Activated naive CD8-positive, alpha-beta T cell treated with anti-CD3 and anti-CD28 coated beads, Interleukin-2, amount 10 ng/mL, durations not matched to agents 7 days and 5 days (primary cell): ENCODE data around the gene DEFB131A. TPM values are rescaled to one million over a fixed set of nuclear protein-coding genes. Genes with fewer than 3 reads are reported as not detected.
"Not testable (repeated sequence)": the region's sequence is repeated elsewhere in the genome, so short reads cannot be mapped to it uniquely, and the experiment has no call there.

Source experiments
- ATAC-seq: fragments of 150-1000 bp; cut with Tn5 transposase; one replicate; pipeline ENCODE4 v1.10.0; 2021; ENCODE audit warnings: low read depth, moderate library complexity
- POLR2A ChIA-PET: fragments of 350-600 bp; sonication (Branson Sonifier 250); formaldehyde crosslinking; loops from one replicate; lab custom pipeline; 2021; ENCODE audit warnings: antibody characterized with exemption; lab: Charles Lee
- DNase-seq: peaks from one replicate; pipeline ENCODE4 v3.0.0; 2021
- H3K27ac Mint-ChIP-seq: one replicate; pipeline ENCODE4 v1.8.0; 2022; ENCODE audit warnings: mild to moderate bottlenecking, mixed read lengths
- H3K27me3 Mint-ChIP-seq: one replicate; pipeline ENCODE4 v1.8.0; 2022; ENCODE audit warnings: mild to moderate bottlenecking, moderate library complexity, mixed read lengths
- H3K36me3 Mint-ChIP-seq: one replicate; pipeline ENCODE4 v1.8.0; 2021; ENCODE audit warnings: mild to moderate bottlenecking, mixed read lengths
- H3K4me1 Mint-ChIP-seq: one replicate; pipeline ENCODE4 v1.8.0; 2021; ENCODE audit warnings: mixed read lengths
- H3K4me3 Mint-ChIP-seq: one replicate; pipeline ENCODE4 v1.8.0; 2022; ENCODE audit warnings: mild to moderate bottlenecking, moderate library complexity, mixed read lengths
- H3K9me3 Mint-ChIP-seq: one replicate; pipeline ENCODE4 v1.8.0; 2021; ENCODE audit warnings: mixed read lengths
- total RNA-seq, 2 experiments: library from RNA; stranded (reverse); gene quantifications; one replicate each; pipeline ENCODE4 v1.2.3, GENCODE V29; 2021

The DEFB131A gene
- not detected for total RNA-seq

- H3K4me3 Mint-ChIP-seq, H3K27me3 Mint-ChIP-seq, H3K9me3 Mint-ChIP-seq, H3K27ac Mint-ChIP-seq, ATAC-seq, H3K4me1 Mint-ChIP-seq, DNase-seq, POLR2A ChIA-PET, H3K36me3 Mint-ChIP-seq: not testable (repeated sequence)
Observed at GRCh38 chr4:9444114-9444513, at the start of gene DEFB131A. Gene DEFB131A, plus strand, starts transcription at chr4:9444414. Its CDS starts 120 bp downstream, at chr4:9444534.

- H3K4me3 Mint-ChIP-seq, DNase-seq, ATAC-seq, H3K27me3 Mint-ChIP-seq, H3K36me3 Mint-ChIP-seq, H3K27ac Mint-ChIP-seq, H3K9me3 Mint-ChIP-seq, POLR2A ChIA-PET, H3K4me1 Mint-ChIP-seq: not testable (repeated sequence)
Observed at GRCh38 chr4:9405774-9406173, 38.4 kb upstream of the DEFB131A start.

- ATAC-seq, H3K27me3 Mint-ChIP-seq, H3K36me3 Mint-ChIP-seq, H3K4me1 Mint-ChIP-seq, DNase-seq, H3K27ac Mint-ChIP-seq, H3K4me3 Mint-ChIP-seq, H3K9me3 Mint-ChIP-seq, POLR2A ChIA-PET: not testable (repeated sequence)
Observed at GRCh38 chr4:9406491-9406890, 37.7 kb upstream of the DEFB131A start.

GRCh38 chr4:9409793-9410192 lies 34.4 kb upstream of the DEFB131A start:
- no peaks in the 10 kb centered on the region for H3K36me3 Mint-ChIP-seq
- POLR2A ChIA-PET = no interaction called here
- ATAC-seq = no peak
- H3K27me3 Mint-ChIP-seq = peaks cover 3% of the 10 kb centered on the region
- no peak overlapping the region for H3K27ac Mint-ChIP-seq
- DNase-seq = no peak
- H3K4me1 Mint-ChIP-seq = no peaks in the 10 kb centered on the region
- H3K4me3 Mint-ChIP-seq = no peak overlapping the region
- H3K9me3 Mint-ChIP-seq = peaks cover 2% of the 10 kb centered on the region

GRCh38 chr4:9421884-9422455 lies 22.2 kb upstream of the DEFB131A start:
- POLR2A ChIA-PET, H3K9me3 Mint-ChIP-seq, H3K27me3 Mint-ChIP-seq, H3K36me3 Mint-ChIP-seq, DNase-seq, H3K4me1 Mint-ChIP-seq, H3K4me3 Mint-ChIP-seq, H3K27ac Mint-ChIP-seq, ATAC-seq: not testable (repeated sequence)

- H3K4me3 Mint-ChIP-seq, H3K9me3 Mint-ChIP-seq, H3K36me3 Mint-ChIP-seq, POLR2A ChIA-PET, H3K27ac Mint-ChIP-seq, H3K4me1 Mint-ChIP-seq, DNase-seq, ATAC-seq, H3K27me3 Mint-ChIP-seq: not testable (repeated sequence)
Observed at GRCh38 chr4:9425916-9426315, 18.3 kb upstream of the DEFB131A start.

- H3K4me1 Mint-ChIP-seq, H3K27ac Mint-ChIP-seq, H3K36me3 Mint-ChIP-seq, POLR2A ChIA-PET, H3K9me3 Mint-ChIP-seq, DNase-seq, H3K27me3 Mint-ChIP-seq, H3K4me3 Mint-ChIP-seq, ATAC-seq: not testable (repeated sequence)
Observed at GRCh38 chr4:9430061-9430460, 14.2 kb upstream of the DEFB131A start.

- H3K36me3 Mint-ChIP-seq, H3K4me1 Mint-ChIP-seq, POLR2A ChIA-PET, H3K4me3 Mint-ChIP-seq, DNase-seq, H3K27ac Mint-ChIP-seq, H3K27me3 Mint-ChIP-seq, ATAC-seq, H3K9me3 Mint-ChIP-seq: not testable (repeated sequence)
Observed at GRCh38 chr4:9433320-9433719, 10.9 kb upstream of the DEFB131A start.

- ATAC-seq = not testable (repeated sequence)
Observed at GRCh38 chr4:9436728-9437127, 7.5 kb upstream of the DEFB131A start.

GRCh38 chr4:9442355-9442754 lies 1.9 kb upstream of the DEFB131A start:
- H3K27me3 Mint-ChIP-seq, H3K27ac Mint-ChIP-seq, H3K9me3 Mint-ChIP-seq, H3K36me3 Mint-ChIP-seq, POLR2A ChIA-PET, H3K4me3 Mint-ChIP-seq, ATAC-seq, DNase-seq, H3K4me1 Mint-ChIP-seq: not testable (repeated sequence)

More at GRCh38 chr4:9436728-9437127, 7.5 kb upstream of the DEFB131A start:
- POLR2A ChIA-PET, H3K4me3 Mint-ChIP-seq, H3K27ac Mint-ChIP-seq, H3K9me3 Mint-ChIP-seq, H3K36me3 Mint-ChIP-seq, H3K27me3 Mint-ChIP-seq, DNase-seq, H3K4me1 Mint-ChIP-seq: not testable (repeated sequence)

- H3K27ac Mint-ChIP-seq, DNase-seq, H3K4me3 Mint-ChIP-seq, H3K9me3 Mint-ChIP-seq, H3K27me3 Mint-ChIP-seq, H3K36me3 Mint-ChIP-seq, POLR2A ChIA-PET, H3K4me1 Mint-ChIP-seq, ATAC-seq: not testable (repeated sequence)
Observed at GRCh38 chr4:9444681-9445080, 467 bp downstream of the DEFB131A start.

- H3K4me3 Mint-ChIP-seq, H3K27ac Mint-ChIP-seq, H3K36me3 Mint-ChIP-seq, H3K27me3 Mint-ChIP-seq, H3K9me3 Mint-ChIP-seq, DNase-seq, H3K4me1 Mint-ChIP-seq, ATAC-seq, POLR2A ChIA-PET: not testable (repeated sequence)
Observed at GRCh38 chr4:9452251-9452650, 8.0 kb downstream of the DEFB131A start.

GRCh38 chr4:9454284-9454683 lies 10.1 kb downstream of the DEFB131A start:
- H3K27me3 Mint-ChIP-seq, DNase-seq, H3K9me3 Mint-ChIP-seq, H3K36me3 Mint-ChIP-seq, H3K4me1 Mint-ChIP-seq, H3K27ac Mint-ChIP-seq, H3K4me3 Mint-ChIP-seq, ATAC-seq, POLR2A ChIA-PET: not testable (repeated sequence)

- POLR2A ChIA-PET, H3K9me3 Mint-ChIP-seq, DNase-seq, H3K4me1 Mint-ChIP-seq, H3K4me3 Mint-ChIP-seq, H3K36me3 Mint-ChIP-seq, H3K27ac Mint-ChIP-seq, H3K27me3 Mint-ChIP-seq, ATAC-seq: not testable (repeated sequence)
Observed at GRCh38 chr4:9455046-9455445, 10.8 kb downstream of the DEFB131A start.

- not testable (repeated sequence) for ATAC-seq
Observed at GRCh38 chr4:9479466-9479865, 35.3 kb downstream of the DEFB131A start.

More at GRCh38 chr4:9479466-9479865, 35.3 kb downstream of the DEFB131A start:
- H3K4me1 Mint-ChIP-seq, H3K4me3 Mint-ChIP-seq, H3K27ac Mint-ChIP-seq, H3K27me3 Mint-ChIP-seq, H3K9me3 Mint-ChIP-seq, DNase-seq, H3K36me3 Mint-ChIP-seq, POLR2A ChIA-PET: not testable (repeated sequence)
